ENCODE measurements around the gene TARP.

TARP gene

GRCh38 chr7:38316733-38317360, 43.4 kb upstream of the TARP start:
- Histone ChIP-seq H3K27ac (ENCODE audit: low read length) (no peak overlapping the region), H3F3A (ENCODE audit: insufficient read depth, low read length, poor library complexity, severe bottlenecking) (no peaks in the 10 kb centered on the region), H4K20me1 (ENCODE audit: insufficient read depth) (no peaks in the 10 kb centered on the region), H3K36me3 (ENCODE audit: insufficient read depth, low read length) (no peaks in the 10 kb centered on the region), H2AFZ (ENCODE audit: low read depth, low read length) (no peak overlapping the region), H3K79me2 (replicated peaks; ENCODE audit: insufficient read depth, low read length) (no peaks in the 10 kb centered on the region), H3K27me3 (ENCODE audit: insufficient read depth, low read depth, low read length) (no peaks in the 10 kb centered on the region), H3K4me3 (ENCODE audit: low read length) (no peak overlapping the region), H3K9me2 (ENCODE audit: insufficient read depth, low read length) (no peaks in the 10 kb centered on the region), H3K9ac (ENCODE audit: low read length) (no peak overlapping the region), H3K4me2 (ENCODE audit: low read length) (no peak overlapping the region), H3K9me3 (ENCODE audit: low read length) (no peaks in the 10 kb centered on the region)
- TF ChIP-seq EP300 (conservative IDR thresholded peaks at IDR 0.05; ENCODE audit: poor library complexity, severe bottlenecking) = no peak
- TF ChIP-seq MXI1 (conservative IDR thresholded peaks at IDR 0.05; ENCODE audit: poor library complexity, severe bottlenecking) = no peak
- no peak for TF ChIP-seq SMC3 (conservative IDR thresholded peaks at IDR 0.05; ENCODE audit: poor library complexity)
- TF ChIP-seq TAF1 (IDR thresholded peaks at IDR 0.05; ENCODE audit: low read depth) = no peak
- no peak for TF ChIP-seq POLR2AphosphoS5 (IDR thresholded peaks at IDR 0.05)
- no peak for TF ChIP-seq EZH2 (IDR thresholded peaks at IDR 0.05; ENCODE audit: borderline replicate concordance, insufficient read depth, low read length, poor library complexity, severe bottlenecking)
- TF ChIP-seq, protein P1, sequence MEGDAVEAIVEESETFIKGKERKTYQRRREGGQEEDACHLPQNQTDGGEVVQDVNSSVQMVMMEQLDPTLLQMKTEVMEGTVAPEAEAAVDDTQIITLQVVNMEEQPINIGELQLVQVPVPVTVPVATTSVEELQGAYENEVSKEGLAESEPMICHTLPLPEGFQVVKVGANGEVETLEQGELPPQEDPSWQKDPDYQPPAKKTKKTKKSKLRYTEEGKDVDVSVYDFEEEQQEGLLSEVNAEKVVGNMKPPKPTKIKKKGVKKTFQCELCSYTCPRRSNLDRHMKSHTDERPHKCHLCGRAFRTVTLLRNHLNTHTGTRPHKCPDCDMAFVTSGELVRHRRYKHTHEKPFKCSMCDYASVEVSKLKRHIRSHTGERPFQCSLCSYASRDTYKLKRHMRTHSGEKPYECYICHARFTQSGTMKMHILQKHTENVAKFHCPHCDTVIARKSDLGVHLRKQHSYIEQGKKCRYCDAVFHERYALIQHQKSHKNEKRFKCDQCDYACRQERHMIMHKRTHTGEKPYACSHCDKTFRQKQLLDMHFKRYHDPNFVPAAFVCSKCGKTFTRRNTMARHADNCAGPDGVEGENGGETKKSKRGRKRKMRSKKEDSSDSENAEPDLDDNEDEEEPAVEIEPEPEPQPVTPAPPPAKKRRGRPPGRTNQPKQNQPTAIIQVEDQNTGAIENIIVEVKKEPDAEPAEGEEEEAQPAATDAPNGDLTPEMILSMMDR (IDR thresholded peaks at IDR 0.05; ENCODE audit: poor library complexity, severe bottlenecking) = no peak
- TF ChIP-seq RAD21 (conservative IDR thresholded peaks at IDR 0.05) = no peak
- TF ChIP-seq, protein P2, sequence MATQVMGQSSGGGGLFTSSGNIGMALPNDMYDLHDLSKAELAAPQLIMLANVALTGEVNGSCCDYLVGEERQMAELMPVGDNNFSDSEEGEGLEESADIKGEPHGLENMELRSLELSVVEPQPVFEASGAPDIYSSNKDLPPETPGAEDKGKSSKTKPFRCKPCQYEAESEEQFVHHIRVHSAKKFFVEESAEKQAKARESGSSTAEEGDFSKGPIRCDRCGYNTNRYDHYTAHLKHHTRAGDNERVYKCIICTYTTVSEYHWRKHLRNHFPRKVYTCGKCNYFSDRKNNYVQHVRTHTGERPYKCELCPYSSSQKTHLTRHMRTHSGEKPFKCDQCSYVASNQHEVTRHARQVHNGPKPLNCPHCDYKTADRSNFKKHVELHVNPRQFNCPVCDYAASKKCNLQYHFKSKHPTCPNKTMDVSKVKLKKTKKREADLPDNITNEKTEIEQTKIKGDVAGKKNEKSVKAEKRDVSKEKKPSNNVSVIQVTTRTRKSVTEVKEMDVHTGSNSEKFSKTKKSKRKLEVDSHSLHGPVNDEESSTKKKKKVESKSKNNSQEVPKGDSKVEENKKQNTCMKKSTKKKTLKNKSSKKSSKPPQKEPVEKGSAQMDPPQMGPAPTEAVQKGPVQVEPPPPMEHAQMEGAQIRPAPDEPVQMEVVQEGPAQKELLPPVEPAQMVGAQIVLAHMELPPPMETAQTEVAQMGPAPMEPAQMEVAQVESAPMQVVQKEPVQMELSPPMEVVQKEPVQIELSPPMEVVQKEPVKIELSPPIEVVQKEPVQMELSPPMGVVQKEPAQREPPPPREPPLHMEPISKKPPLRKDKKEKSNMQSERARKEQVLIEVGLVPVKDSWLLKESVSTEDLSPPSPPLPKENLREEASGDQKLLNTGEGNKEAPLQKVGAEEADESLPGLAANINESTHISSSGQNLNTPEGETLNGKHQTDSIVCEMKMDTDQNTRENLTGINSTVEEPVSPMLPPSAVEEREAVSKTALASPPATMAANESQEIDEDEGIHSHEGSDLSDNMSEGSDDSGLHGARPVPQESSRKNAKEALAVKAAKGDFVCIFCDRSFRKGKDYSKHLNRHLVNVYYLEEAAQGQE (IDR thresholded peaks at IDR 0.05; ENCODE audit: borderline replicate concordance) = no peak

GRCh38 chr7:38315410-38315809, 42.0 kb upstream of the TARP start:
- Histone ChIP-seq H2AFZ (ENCODE audit: low read depth, low read length) (no peak overlapping the region), H3K9ac (ENCODE audit: low read length) (no peak overlapping the region), H3K27me3 (ENCODE audit: insufficient read depth, low read depth, low read length) (no peaks in the 10 kb centered on the region), H3K9me2 (ENCODE audit: insufficient read depth, low read length) (no peaks in the 10 kb centered on the region), H3K4me3 (ENCODE audit: low read length) (no peak overlapping the region), H4K20me1 (ENCODE audit: insufficient read depth) (no peaks in the 10 kb centered on the region), H3K9me3 (ENCODE audit: low read length) (no peaks in the 10 kb centered on the region), H3K27ac (ENCODE audit: low read length) (no peak overlapping the region), H3K4me2 (ENCODE audit: low read length) (no peak overlapping the region), H3F3A (ENCODE audit: insufficient read depth, low read length, poor library complexity, severe bottlenecking) (no peaks in the 10 kb centered on the region), H3K79me2 (replicated peaks; ENCODE audit: insufficient read depth, low read length) (no peaks in the 10 kb centered on the region), H3K36me3 (ENCODE audit: insufficient read depth, low read length) (no peaks in the 10 kb centered on the region)
- TF ChIP-seq, protein P2 (IDR thresholded peaks at IDR 0.05; ENCODE audit: borderline replicate concordance) = no peak
- TF ChIP-seq EZH2 (IDR thresholded peaks at IDR 0.05; ENCODE audit: borderline replicate concordance, insufficient read depth, low read length, poor library complexity, severe bottlenecking) (no peak), EP300 (conservative IDR thresholded peaks at IDR 0.05; ENCODE audit: poor library complexity, severe bottlenecking) (no peak), RAD21 (conservative IDR thresholded peaks at IDR 0.05) (no peak), POLR2AphosphoS5 (IDR thresholded peaks at IDR 0.05) (no peak), TAF1 (IDR thresholded peaks at IDR 0.05; ENCODE audit: low read depth) (no peak), SMC3 (conservative IDR thresholded peaks at IDR 0.05; ENCODE audit: poor library complexity) (no peak), MXI1 (conservative IDR thresholded peaks at IDR 0.05; ENCODE audit: poor library complexity, severe bottlenecking) (no peak)
- TF ChIP-seq, protein P1 (IDR thresholded peaks at IDR 0.05; ENCODE audit: poor library complexity, severe bottlenecking) = no peak

Data from neural cell (in vitro differentiated cells).